HG03521 (cell line): ENCODE results near the gene RXRG.

ENCODE experiments used
- ATAC-seq: cut with Tn5 transposase; IDR thresholded peaks from one replicate; pipeline ENCODE4 v1.9.1; 2021; ENCODE audit warnings: mild to moderate bottlenecking, moderate library complexity; ENCODE audit not compliant: unreplicated experiment

Gene RXRG

DNA sequence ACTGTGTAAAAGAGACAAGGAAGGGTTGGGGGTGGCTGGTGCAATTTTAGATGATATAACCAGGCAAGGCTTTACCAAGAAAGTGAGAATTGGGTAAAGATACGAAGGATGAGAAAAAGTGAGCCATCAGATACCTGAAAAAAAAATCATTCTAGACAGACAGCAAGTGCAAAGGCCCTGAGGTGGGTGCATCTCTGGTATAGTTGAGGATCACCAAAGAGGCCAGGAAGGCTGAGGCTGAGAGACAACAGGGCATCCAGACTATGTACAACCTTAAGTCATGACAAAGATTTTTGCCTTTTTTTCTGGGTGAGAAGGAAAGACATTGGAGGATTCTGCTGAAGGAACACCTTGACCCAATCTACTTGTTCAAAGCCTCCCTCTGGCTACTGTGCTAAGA is 29.9 kb downstream of the RXRG start:
- no peak for ATAC-seq

GRCh38 chr1:165414620-165415019 is 30.3 kb downstream of the RXRG start:
- ATAC-seq, result no peak

DNA sequence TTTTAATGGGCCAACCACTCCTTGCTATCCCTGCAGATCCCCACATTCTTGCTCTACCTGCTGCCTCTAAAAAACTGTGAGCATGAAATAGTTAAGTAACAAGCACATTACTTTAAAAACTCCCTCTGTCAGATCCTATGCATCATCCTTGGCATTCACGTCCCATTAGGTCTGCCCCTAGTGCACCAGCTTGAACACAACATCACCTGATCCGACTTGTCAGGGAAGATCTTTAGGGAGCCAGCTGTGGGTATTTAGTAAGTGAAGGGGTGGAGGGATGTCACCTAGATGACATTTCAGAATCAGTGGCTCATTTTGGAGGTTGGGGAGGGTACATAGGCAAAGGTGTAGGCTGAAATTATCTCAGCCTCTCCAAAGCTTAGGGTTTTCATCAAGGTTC is 33.5 kb downstream of the RXRG start:
- no peak for ATAC-seq

DNA sequence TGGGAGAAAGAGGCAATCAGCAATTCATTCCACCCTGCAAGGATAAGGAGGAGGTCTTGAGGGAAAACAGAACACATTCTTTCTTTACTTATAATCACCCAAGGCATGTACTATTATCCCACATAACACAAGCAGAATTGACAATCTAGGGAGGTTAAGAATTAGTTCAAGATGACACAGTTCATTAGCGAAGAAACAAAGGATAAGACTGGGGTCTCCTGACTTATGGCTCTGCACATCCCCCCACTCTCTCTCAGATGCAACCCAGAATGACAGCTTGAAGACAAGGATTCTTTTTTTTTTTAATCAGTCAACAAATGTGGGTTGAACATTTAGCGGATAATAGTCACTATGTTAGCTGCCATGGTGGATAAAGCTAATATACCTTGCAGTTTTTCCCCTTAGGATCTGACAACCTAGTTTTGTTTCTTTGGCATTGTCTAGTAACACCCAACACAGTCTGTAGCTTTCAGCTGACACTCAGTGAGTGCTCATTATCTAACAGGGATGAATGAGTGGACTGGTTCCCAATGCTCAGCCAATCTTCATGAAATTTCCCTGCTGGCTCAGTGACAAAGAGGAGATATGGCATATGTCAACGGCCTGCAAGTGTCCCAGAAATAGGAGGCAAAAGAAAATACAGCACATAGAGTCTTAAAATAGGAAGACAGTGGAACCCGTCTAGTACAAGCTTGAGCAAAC is 35.1 kb downstream of the RXRG start:
- ATAC-seq, result no peak

DNA sequence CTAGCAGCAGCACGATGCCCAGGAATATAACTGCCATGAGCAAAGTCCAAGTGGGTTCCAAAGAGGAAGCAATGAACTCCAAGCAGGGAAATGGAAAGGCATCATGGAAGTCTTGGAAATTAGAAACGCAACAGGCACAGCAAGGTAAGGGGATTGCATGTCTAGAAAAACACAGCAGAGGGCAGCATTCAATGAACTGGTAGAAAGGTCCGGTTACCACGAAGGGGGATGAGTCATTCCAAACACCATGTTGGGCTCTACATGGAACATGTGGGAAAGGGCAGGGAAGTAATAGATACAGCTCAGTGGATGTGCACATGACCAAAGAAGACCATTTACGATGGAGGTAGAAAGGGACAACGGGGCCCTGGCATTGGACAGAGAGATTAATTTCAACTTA is 36.4 kb downstream of the RXRG start:
- ATAC-seq, result no peak

GRCh38 chr1:165407398-165407797 is 37.5 kb downstream of the RXRG start:
- ATAC-seq, result no peak

- ATAC-seq, result no peak
Measured at GRCh38 chr1:165403835-165404482, 41.0 kb downstream of the RXRG start.

- ATAC-seq, result no peak
Measured at GRCh38 chr1:165402517-165403111, 42.3 kb downstream of the RXRG start.

GRCh38 chr1:165397944-165398343 is 47.0 kb downstream of the RXRG start:
- no peak for ATAC-seq

- ATAC-seq, result no peak
Measured at GRCh38 chr1:165395901-165396300, 49.0 kb downstream of the RXRG start.

DNA sequence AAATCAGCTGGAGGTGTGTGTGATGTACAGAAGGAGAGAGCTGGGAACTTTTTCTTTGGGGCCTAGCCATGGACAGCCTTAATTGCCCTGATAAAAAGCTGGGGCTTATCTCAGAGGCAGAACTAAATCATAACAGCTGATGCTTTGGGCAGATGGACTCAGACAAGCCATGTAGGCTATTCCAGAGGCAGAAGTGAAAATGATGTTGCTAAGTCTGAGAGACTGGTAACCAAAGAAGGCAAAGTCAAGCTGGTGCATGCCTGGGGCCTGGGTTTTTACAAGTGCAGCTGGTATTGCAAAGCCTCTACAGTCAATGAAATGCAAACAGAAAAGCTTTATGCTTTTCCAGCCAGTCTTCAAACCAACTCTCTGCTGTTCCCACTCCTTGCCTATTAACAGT is 49.4 kb downstream of the RXRG start:
- ATAC-seq, result no peak

DNA sequence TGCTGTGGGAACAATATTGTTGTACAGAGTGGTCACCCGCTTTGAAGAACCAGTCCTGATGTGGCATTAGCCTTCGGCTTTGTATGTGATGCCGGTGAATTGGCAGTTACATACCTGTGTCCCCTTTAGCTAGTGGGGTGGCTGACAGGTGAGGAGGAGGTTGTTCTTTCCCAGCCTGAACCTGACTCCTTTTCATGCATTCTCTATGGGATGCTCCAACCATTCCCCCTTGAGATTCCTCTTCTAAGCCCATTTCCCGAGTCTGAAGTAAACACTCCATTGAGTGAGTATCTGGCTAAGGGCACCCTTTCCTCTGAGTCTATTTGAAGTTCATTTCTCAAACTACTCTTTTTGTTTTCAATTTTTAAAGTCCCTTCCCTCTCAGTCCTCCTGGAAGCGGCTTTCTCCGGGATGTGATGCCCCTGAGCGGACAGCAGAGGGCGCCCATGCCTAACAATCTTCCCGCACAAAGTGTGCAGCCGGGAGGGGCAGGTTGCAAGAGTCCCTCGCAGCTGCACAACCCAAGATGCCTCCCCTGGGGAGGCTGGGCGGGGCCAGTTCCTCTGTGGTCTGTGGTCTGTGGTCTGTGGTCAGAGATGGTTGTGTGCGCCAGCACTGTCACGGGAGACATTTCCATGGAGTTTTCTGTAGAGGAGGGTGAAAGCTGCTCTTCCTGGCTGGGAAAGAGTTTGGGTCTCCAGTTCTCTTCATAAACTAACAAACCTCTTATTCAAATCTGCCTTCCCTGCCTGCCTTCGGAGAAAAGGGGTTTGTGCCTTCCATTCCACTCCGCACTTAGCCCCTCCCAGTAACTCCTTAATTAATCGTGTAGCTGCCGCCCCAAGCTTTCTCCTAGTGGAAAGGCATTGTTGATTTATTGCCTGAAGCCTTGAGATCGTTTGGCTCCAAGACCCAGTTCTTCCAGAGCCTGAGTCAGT is 52.0 kb downstream of the RXRG start:
- ATAC-seq, result peak; percentile 92

DNA sequence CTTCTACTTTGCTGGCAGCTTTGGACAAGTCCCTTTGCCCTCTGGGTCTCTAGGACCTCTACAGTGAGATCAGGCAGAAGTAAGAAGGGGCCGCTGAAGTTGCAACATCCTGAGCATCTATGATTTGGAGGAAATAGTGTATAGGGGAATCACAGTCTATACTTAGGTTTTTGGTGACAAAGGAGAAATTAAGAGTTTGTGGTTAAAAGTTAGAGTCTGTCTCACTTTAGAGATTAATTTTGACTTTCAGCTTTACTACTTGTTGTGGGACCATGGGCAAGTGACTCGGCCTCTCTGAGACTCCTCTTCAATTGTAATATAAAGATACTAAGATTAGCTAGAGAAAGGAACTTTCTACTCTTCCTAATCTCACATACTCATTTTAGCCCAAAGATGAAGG is 55.3 kb downstream of the RXRG start:
- no peak for ATAC-seq

DNA sequence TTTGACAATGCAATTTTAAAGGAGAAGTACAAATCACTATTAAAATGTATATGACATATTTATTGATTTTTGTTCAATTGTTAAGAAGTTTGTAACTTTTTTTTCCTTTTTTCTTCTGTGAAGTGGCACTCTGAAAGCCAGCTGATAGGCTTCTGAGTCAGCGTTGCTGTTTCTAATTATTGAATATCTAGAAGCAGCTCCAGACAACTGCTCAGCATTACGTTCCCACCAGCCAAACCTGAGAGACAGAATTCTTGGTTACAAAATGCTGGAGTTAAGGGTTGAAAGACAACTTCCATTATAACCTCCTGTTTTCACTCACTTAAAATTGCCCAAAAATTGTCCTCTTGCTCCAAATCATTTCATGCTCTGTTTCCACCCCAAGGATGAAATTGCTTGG is 57.0 kb downstream of the RXRG start:
- ATAC-seq, result no peak

DNA sequence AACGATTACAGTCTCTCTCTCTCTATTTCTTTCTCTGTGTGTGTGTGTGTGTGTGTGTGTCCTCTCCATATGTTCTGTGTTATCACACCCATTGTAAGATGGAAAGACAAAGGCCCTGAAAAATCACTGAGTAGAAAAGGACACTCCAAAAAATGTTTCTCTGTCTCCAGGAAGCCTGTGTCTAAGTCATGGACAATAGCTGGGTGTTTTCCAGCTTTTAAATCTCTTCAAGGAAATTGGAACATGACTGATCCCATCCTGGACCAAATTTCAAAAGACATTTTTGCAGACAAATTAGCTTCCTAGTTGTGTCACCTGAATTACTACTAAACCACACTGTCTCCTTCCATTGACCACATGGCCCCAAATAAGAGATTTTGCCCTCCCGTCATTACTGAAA is 57.4 kb downstream of the RXRG start:
- no peak for ATAC-seq

DNA sequence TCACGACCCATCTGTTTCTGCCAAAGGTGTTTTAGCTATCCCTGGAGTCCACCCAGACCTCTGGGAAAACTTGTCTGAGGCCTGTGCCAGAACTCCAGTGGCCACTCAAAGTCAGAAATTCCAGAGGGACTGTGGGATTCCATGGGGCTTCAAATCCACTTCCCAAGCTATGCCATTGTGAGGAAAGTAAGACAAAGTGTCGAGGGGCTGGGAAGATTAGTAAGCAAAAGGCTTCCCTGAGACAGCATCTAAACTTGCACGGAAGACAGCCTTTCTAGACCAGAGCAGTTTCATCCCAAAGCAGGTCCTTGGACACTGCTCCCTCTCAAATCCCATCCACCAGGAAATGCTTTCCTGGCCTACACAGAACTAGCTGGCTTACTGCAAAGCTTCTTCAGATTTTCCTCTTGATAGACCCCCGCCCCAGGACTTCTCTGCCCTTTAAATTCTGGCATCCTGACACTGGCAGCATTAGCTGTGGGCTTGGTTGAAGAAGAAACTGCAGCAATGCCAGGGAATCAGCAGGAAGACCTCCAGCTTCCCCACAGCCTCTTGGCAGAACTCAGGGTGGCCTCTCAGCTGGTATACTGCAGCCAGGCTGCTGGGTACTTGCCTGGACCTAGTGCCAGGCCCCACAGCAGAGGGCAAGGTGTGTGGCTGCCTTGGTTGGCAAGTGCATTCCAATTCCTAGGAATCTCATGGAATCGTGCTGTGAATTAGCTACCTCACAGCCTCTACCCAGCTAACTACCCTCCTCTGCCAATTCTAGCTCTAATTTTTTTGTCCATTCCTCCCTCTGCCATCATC is 61.1 kb downstream of the RXRG start:
- no peak for ATAC-seq

DNA sequence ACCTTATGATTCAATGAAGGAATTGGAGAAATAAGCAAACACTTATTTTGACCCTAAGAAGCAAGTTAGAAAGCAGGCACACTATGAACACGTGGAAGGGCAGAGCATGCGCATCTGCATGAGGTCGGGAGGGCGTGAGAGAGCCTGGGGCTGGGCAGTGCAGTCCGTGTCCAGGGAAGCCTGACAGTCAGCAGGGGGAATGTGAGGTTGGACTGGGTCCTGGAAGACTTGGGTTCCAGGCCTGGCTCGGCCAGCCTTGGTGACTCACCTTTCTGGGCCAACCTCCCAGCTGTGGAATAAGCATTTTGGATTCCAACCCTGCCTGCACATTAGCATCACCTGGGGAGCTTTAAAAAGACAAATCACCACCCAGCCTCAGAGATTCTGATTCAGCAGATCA is 61.9 kb downstream of the RXRG start:
- ATAC-seq, result no peak

GRCh38 chr1:165381745-165382505 is 63.0 kb downstream of the RXRG start:
- no peak for ATAC-seq

DNA sequence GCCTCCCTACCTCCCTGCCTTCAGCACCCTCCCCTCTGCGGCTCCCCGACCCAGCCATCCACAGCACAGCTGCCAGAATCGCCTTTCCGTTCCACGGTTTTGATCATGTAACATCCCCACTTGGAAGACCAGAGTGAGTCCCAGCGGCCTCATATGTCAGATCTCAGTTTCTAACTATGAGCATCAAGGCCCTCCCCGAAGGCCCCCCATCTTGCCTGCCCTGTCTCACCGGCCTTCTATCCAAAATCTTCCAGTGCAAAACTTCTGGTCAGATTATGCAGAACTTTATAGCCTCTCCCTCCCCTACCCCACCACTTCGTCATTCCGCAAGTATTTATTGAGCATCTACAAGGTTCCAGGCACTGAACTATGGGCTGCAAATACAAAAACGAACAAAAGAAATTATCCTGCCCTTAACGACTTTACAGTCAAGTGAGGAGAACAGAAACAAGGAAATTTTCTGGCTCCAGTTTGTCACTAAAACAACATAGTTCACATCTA is 68.1 kb downstream of the RXRG start:
- ATAC-seq, result no peak
